Upper lobe of right lung (tissue), 1 donor: Measurements from ENCODE around the gene ATE1. TPM values are rescaled to one million over a fixed set of nuclear protein-coding genes. Genes with fewer than 3 reads are reported as not detected.

Experiments used
- ATAC-seq: fragments of 200-7000 bp; cut with Tn5 transposase; one replicate; pipeline ENCODE4 v1.9.1; 2020; ENCODE audit warnings: mild to moderate bottlenecking, moderate library complexity
- DNase-seq: peaks from one replicate; pipeline ENCODE4 v3.0.0-alpha.2; 2020
- H3K27ac ChIP-seq: fragments of 200-600 bp; one replicate; pipeline ENCODE4 v1.8.0; 2022
- H3K27me3 ChIP-seq: fragments of 200-600 bp; one replicate; pipeline ENCODE4 v1.8.0; 2022; ENCODE audit warnings: mild to moderate bottlenecking
- H3K36me3 ChIP-seq: fragments of 200-600 bp; one replicate; pipeline ENCODE4 v1.8.0; 2022
- H3K4me1 ChIP-seq: fragments of 200-600 bp; one replicate; pipeline ENCODE4 v1.8.0; 2022
- H3K4me3 ChIP-seq: fragments of 200-600 bp; one replicate; pipeline ENCODE4 v1.8.0; 2022; ENCODE audit warnings: mild to moderate bottlenecking
- H3K9me3 ChIP-seq: fragments of 200-600 bp; one replicate; pipeline ENCODE4 v1.8.0; 2022
- CTCF ChIP-seq: fragments of 200-600 bp; IDR thresholded peaks from one replicate; pipeline ENCODE4 v1.8.0; 2022; ENCODE audit warnings: antibody characterized with exemption
- intact Hi-C: fragments of 100-400 bp; cut with DNase I; formaldehyde crosslinking; loops from one replicate; pipeline ENCODE4 v1.11.0; 2022
- total RNA-seq: library from RNA; stranded (reverse); fragmentation: NEBNext Ultra II Directional; extraction: Animal tissue kit (Norgen Biotek cat#: 25700); gene quantifications from one replicate; pipeline ENCODE4 v1.2.1, GENCODE V29; 2021
- donor health status: DM: no; HTN: yes; CAD: no; lungs with severe emphysema.

The ATE1 gene
- total RNA-seq, 1 donor from 2014 or later: 26.6 TPM

GRCh38 chr10:121846555-121846954, 81.3 kb downstream of the ATE1 start:
- Histone ChIP-seq H3K27me3 (no peaks in the 10 kb centered on the region), H3K4me3 (no peak overlapping the region), H3K36me3 (peaks cover 13% of the 10 kb centered on the region), H3K27ac (no peak overlapping the region), H3K4me1 (no peaks in the 10 kb centered on the region), H3K9me3 (no peaks in the 10 kb centered on the region)
- no peak for DNase-seq
- TF ChIP-seq CTCF: no peak
- intact Hi-C loops: no loop called here
- no peak for ATAC-seq

DNA sequence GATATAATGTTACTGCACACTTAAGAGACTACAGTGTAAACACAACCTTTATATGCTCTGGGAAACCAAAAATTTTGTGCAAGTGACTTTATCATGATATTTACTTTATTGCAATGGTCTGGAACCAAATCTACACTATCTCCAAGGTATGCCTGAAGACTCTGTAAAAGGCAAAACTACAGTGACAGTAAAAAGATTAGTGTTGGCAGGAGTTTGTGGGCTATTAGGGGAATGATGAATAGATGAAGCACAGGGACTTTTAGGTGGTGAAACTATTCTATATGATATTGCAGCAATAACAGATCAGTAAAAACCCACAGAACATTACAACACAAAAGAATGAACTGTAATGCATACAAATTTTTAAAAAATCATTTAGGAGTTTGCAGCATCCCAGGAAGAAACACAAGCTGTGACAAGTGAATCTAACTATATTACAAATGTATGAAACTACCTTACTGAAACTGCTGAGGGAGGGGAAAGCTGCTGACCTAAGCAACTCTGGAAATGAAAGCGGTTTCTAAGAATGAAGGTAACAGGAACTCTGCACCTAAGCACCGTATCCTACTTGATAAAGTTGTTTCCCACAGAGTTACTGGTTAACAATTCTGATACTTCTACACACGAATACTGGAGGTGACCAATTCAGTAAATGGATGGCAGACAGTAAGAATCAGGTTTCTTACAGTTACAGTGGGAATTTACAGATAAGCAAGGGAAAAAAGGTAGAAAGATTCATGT, 82.6 kb downstream of the ATE1 start:
- TF ChIP-seq CTCF: no peak
- no peak for DNase-seq
- no peaks in the 10 kb centered on the region for H3K27me3 ChIP-seq
- no peaks in the 10 kb centered on the region for H3K9me3 ChIP-seq
- peaks cover 13% of the 10 kb centered on the region for H3K36me3 ChIP-seq
- no peak overlapping the region for H3K4me3 ChIP-seq
- no peak overlapping the region for H3K27ac ChIP-seq
- intact Hi-C loops: no loop called here
- no peak for ATAC-seq
- H3K4me1 ChIP-seq: no peaks in the 10 kb centered on the region

GRCh38 chr10:121844537-121844936, 83.3 kb downstream of the ATE1 start:
- no peak overlapping the region for H3K4me3 ChIP-seq
- H3K27ac ChIP-seq: no peak overlapping the region
- H3K4me1 ChIP-seq: no peaks in the 10 kb centered on the region
- H3K27me3 ChIP-seq: no peaks in the 10 kb centered on the region
- H3K9me3 ChIP-seq: no peaks in the 10 kb centered on the region
- peaks cover 13% of the 10 kb centered on the region for H3K36me3 ChIP-seq
- intact Hi-C loops: no loop called here
- DNase-seq: no peak
- no peak for ATAC-seq
- TF ChIP-seq CTCF: no peak

GRCh38 chr10:121843379-121843778, 84.5 kb downstream of the ATE1 start:
- Histone ChIP-seq H3K36me3 (peaks cover 4% of the 10 kb centered on the region), H3K4me3 (no peak overlapping the region), H3K27ac (no peak overlapping the region), H3K4me1 (no peaks in the 10 kb centered on the region), H3K9me3 (no peaks in the 10 kb centered on the region), H3K27me3 (no peaks in the 10 kb centered on the region)
- intact Hi-C loops: no loop called here
- ATAC-seq (no peak), DNase-seq (no peak)
- TF ChIP-seq CTCF: no peak

GRCh38 chr10:121841862-121842261, 86.0 kb downstream of the ATE1 start:
- no peak overlapping the region for H3K27ac ChIP-seq
- no peaks in the 10 kb centered on the region for H3K4me1 ChIP-seq
- no peaks in the 10 kb centered on the region for H3K27me3 ChIP-seq
- H3K9me3 ChIP-seq: no peaks in the 10 kb centered on the region
- DNase-seq (no peak), ATAC-seq (no peak)
- no peaks in the 10 kb centered on the region for H3K36me3 ChIP-seq
- TF ChIP-seq CTCF: no peak
- intact Hi-C loops: no loop called here
- H3K4me3 ChIP-seq: no peak overlapping the region

DNA sequence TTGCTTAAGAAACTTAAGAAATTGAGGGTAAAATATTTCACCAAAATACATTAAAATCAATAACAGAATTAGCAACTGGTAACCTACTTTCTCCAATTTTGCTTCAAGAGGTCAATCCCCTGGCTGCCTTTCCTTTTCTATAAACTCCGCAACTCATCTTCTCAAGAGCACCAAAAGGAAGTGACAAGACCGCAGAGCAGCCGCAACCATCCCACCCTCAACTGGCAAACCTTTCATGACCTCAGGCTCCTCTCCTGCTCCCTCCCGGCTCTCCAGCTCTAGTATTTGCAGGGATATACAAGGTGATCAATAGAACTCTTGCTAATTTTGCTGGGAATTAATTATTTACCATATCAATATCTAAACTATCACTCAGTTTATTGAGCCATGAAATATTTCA, 88.9 kb downstream of the ATE1 start:
- intact Hi-C loops: no loop called here
- Histone ChIP-seq H3K27ac (no peak overlapping the region), H3K4me3 (no peak overlapping the region), H3K4me1 (no peaks in the 10 kb centered on the region), H3K27me3 (no peaks in the 10 kb centered on the region), H3K9me3 (no peaks in the 10 kb centered on the region), H3K36me3 (peaks cover 10% of the 10 kb centered on the region)
- TF ChIP-seq CTCF: no peak
- DNase-seq: no peak
- no peak for ATAC-seq
